Fibroblast of skin of right quadriceps (primary cell): ENCODE measurements around the gene PRRT2.
"Not testable (repeated sequence)": the region's sequence is repeated elsewhere in the genome, so short reads cannot be mapped to it uniquely, and the experiment has no call there.

Experiments
- DNase-seq: peaks from one replicate; pipeline ENCODE4 v3.0.0-alpha.2; 2013

The PRRT2 gene

DNA sequence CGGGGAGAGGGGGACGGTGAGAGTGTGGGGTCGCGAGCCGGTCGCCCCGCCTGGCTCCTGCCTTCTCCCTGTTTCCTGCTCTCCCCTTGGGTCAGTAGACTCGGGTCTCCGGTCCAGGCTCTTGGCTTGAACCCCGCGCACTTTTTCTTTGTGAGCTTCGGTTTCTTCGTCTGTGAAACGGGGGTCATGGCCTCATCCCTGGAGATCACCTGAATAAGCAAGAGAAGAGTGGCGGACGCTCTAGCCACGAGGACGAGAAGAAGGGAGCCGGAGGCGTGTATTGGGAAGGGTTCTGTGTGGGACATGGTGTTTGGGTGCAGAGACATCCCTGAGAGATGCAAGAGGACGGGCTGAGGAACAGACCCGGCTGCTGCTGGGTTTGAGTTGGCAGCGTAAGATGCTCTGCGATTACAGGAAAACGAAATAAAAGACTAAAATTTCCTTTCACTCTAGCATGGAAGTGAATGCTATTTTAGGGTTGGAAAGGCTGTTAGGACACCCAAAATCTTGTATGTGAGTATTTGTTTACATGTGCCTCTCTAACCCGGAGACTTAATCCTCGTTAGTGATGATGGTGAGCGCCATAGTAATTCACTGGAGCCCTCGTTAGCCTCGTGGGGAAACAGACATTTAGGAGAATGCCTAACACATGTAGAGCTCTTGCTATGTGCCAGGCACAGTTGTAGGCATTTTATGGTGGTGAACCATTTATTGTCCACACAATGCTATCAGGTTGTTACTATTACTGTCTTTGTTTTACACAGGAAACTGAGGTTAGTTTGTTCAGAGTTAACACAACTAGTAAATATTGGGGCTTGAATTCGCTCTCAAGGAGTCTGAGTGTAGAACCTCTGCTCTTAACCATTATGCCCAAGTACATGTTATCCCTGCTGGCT lies 20.8 kb upstream of the PRRT2 start:
- DNase-seq, result no peak

DNA sequence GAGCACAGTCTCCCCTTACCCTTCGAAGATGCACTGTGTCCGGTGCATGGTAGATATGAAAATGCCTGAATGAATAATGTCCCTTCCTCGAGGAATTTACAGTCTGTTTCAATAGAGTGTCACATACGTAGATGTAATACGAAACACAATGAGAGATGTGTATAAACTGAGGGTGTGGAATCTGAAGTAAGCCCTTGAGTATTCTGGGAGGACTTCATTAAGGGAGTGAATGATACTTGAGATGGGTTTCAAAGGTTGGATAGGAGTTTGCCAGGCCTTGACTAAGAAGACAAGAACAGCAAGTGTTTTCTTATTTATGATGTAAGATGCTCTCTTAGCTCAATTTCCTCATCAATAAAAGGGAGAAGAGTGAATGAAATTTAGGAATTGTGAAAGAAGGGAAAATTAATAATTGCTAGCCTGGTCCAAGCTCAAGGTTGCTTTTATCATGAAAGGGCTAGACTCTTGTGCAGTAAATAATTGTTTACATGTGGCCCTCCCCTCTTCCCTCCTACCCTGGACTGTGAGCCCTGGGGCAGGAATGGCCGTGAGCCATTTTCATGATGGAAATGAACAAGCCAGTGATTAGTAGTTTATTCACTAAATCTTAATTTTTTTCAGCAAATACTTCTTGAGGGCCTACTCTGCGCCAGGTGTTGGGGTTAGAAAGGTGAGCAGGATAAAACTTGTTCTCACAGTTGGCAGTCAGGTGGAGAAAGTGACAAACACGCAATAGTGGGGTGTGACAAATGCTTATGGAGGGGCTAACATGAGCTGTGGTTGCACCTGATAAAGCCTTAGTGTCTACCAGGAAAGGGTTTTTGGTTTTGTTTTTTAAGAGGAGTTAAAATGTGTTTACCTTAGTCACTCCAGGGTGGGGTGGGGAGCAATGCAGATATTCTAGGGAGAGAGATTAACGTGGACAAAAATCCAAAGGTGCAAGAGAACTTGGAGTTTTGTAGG lies 19.9 kb upstream of the PRRT2 start:
- no peak for DNase-seq

DNA sequence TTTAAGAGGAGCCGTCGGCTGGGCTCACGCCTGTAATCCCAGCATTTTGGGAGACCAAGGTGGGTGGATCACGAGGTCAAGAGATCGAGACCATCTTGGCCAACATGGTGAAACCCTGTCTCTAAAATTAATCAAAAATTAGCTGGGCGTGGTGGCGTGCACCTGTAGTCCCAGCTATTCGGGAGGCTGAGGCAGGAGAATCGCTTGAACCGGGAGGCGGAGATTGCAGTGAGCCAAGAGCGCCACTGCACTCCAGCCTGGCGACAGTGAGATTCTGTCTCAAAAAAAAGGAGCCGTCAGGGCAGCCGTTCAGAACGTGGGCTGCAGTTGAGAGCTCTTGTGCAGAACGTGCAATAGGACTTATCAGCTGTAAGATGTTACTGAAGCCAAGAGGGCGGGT lies 18.8 kb upstream of the PRRT2 start:
- not testable (repeated sequence) for DNase-seq

- DNase-seq, result no peak
These were observed 17.7 kb upstream of the PRRT2 start for GRCh38 chr16:29794231-29794710.

DNA sequence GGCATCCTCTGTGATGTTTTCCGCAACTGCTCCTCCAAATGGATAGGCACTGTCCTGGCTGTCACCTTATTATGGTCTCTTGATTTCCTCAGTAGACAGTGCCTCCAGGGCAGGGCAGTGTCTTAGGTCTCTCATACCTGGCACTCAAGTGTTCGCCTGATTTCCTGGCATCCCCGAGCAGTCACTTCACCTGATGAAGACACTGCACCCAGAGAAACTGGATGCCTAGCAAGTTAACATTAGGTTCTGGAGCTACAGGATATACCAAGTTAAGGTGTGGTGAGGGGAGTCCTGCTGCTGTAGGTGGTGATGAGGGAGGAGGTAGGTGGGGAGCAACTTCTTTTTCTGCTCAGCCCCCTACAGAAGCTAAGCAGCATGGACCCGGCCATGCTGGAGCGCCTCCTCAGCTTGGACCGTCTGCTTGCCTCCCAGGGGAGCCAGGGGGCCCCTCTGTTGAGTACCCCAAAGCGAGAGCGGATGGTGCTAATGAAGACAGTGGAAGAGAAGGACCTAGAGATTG lies 9.5 kb upstream of the PRRT2 start:
- no peak for DNase-seq

DNA sequence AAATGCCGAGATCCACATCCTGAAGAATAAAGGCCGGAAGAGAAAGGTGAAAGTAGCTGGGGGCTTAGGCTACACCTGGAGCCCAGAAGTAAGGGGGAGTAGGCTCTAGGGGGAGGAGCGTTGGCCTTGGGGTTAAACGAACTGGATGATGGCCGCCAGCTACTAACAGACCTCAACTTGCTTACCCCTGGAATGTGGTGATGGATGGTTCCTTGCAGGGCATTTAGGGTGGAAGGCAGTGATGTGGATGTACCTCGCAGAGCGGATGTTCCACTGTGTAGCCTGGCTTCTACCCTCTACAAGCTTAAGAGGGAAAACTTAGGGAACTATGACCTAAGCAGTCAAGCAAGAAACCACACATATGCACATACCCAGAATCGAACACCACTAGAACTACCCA lies 8.0 kb upstream of the PRRT2 start:
- no peak for DNase-seq

GRCh38 chr16:29804455-29805231 lies 7.3 kb upstream of the PRRT2 start:
- no peak for DNase-seq

GRCh38 chr16:29805232-29806098 lies 6.5 kb upstream of the PRRT2 start:
- DNase-seq, result peak; percentile 98

- DNase-seq, result no peak
These were observed 5.9 kb upstream of the PRRT2 start, which contains the start of gene MAZ for GRCh38 chr16:29806099-29806579. TSS of gene MAZ (plus strand) at chr16:29806529. CDS start at chr16:29806702, 173 bp downstream.

DNA sequence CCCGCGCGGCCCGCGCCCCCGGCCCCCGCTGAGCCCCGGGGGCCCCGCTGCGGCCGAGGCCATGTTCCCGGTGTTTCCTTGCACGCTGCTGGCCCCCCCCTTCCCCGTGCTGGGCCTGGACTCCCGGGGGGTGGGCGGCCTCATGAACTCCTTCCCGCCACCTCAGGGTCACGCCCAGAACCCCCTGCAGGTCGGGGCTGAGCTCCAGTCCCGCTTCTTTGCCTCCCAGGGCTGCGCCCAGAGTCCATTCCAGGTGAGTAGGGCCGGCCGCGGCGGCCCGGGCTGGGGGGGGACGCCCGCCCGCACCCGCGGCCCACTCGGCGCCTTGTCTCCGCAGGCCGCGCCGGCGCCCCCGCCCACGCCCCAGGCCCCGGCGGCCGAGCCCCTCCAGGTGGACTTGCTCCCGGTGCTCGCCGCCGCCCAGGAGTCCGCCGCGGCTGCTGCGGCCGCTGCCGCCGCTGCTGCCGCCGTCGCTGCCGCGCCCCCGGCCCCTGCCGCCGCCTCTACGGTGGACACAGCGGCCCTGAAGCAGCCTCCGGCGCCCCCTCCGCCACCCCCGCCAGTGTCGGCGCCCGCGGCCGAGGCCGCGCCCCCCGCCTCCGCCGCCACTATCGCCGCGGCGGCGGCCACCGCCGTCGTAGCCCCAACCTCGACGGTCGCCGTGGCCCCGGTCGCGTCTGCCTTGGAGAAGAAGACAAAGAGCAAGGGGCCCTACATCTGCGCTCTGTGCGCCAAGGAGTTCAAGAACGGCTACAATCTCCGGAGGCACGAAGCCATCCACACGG lies 5.2 kb upstream of the PRRT2 start:
- peak; percentile 53 for DNase-seq

- peak; percentile 94 for DNase-seq
These were observed 4.4 kb upstream of the PRRT2 start for GRCh38 chr16:29807426-29808218.

GRCh38 chr16:29808219-29808900 lies 3.6 kb upstream of the PRRT2 start:
- DNase-seq, result no peak

GRCh38 chr16:29809031-29809747 lies 2.8 kb upstream of the PRRT2 start:
- no peak for DNase-seq

DNA sequence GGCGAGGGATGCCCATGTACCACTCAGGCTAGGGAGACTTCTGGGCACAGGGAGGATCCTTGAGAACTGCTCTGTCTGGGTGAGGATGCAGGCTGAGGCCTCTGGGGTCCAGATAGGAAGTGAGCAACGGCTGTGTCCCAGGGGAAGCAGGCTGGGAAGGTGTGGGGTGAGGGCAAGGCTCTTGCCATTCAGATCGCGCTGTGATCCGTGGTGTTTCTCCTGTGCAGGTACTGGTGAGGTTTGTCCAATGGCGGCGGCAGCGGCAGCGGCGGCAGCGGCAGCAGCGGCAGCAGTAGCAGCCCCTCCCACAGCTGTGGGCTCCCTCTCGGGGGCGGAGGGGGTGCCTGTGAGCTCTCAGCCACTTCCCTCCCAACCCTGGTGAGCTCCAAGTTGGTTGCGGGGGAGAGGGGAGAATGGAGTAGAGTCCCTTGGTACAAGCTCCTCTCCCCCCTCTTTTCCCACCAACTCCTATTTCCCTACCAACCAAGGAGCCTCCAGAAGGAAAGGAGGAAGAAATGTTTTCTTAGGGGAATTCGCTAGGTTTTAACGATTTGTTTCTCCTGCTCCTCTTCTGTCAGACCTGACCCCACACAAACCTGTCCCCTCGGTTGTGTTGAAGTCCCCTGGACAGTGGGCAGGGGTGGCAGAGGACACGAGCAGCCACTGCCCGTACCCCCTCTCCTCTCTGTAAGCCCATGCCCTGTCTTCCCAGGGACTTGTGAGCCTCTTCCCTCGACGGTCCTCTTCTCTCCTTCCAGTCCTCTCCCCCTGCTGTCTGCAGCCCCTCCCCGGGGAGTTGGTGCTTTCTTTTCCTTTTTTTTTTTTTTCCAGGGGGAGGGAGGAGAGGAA lies 1.9 kb upstream of the PRRT2 start:
- no peak for DNase-seq

GRCh38 chr16:29810699-29811169 lies 1.3 kb upstream of the PRRT2 start:
- DNase-seq, result no peak

DNA sequence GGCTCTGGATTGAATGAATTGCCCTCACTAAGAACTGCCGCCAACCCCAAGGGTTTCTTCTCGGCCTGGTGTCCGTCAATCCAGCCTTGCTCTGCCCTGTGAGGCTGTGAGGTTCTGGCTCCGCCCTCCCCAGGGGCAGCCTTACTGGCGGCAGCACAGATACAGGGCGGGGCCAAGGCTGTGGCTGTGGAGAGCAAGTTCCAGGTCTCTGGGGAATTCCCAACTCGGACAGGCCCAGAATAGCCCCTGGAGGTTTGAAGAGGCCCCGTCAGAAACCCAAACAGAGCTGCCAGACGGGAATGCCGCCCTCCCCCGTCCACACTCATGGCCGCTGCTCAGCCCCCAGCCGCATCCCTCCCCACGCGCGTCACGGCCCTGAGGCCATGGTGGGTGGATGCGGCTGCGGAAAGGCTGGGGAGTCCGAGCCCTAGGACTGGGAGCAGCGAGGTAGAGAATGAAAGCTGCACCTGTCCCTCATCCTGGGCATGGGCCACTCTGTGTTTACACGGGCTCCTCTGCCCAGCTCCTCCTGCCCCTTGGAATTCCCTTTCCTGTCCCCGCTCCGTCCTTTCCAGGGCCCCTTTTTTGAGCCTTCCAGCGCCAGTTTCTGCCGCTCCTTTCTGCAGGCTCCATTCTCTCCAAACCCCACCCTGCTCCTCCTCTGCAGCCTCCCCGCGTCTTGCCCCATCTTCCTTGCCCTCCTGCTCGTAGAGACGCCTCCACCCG lies 660 bp upstream of the PRRT2 start:
- peak; percentile 96 for DNase-seq
